ENCODE results near the gene TPSAB1. TPM values are rescaled to one million over a fixed set of nuclear protein-coding genes. Genes with fewer than 3 reads are reported as not detected.

TPSAB1 gene
- not detected in 2 replicates for total RNA-seq

GRCh38 chr16:1240436-1240835 is at the start of gene TPSAB1:
Gene TPSAB1, plus strand, starts transcription at chr16:1240705. Its CDS starts 234 bp downstream, at chr16:1240939.

GRCh38 chr16:1225051-1225451 is 15.5 kb upstream of the TPSAB1 start, which contains the start of gene TPSG1:
Gene TPSG1, minus strand, starts transcription at chr16:1225268. Its CDS starts 16 bp downstream, at chr16:1225252.

GRCh38 chr16:1230084-1230470 is 10.4 kb upstream of the TPSAB1 start, which contains the start of gene TPSB2:
Gene TPSB2, minus strand, starts transcription at chr16:1230184. Its CDS starts 233 bp downstream, at chr16:1229951.

GRCh38 chr16:1255276-1256122 is 15.0 kb downstream of the TPSAB1 start, which contains the start of gene TPSD1:
Gene TPSD1, plus strand, starts transcription at chr16:1256069. Its CDS starts 212 bp downstream, at chr16:1256281.

Other genes starting within 250 kb of the TPSAB1 start
- not detected in 2 replicates for gene SSTR5, start 168.0 kb upstream of the TPSAB1 start, total RNA-seq
- gene C1QTNF8, start 144.5 kb upstream of the TPSAB1 start, total RNA-seq: not detected in 2 replicates
- gene CACNA1H, start 87.6 kb upstream of the TPSAB1 start, total RNA-seq: 0.07 TPM in 1 of 2 replicates, not detected in the other
- gene TPSG1, start 15.4 kb upstream of the TPSAB1 start, total RNA-seq: not detected in 2 replicates
- gene TPSB2, start 10.5 kb upstream of the TPSAB1 start, total RNA-seq: not detected in 2 replicates
- gene TPSD1, start 15.4 kb downstream of the TPSAB1 start, total RNA-seq: not detected in 2 replicates
- gene UBE2I, start 68.9 kb downstream of the TPSAB1 start, total RNA-seq: 44.8 and 80.6 TPM in 2 replicates
- 0.34 and 0.78 TPM in 2 replicates for gene BAIAP3, start 92.9 kb downstream of the TPSAB1 start, total RNA-seq
- 63.9 and 84.4 TPM in 2 replicates for gene TSR3, start 111.2 kb downstream of the TPSAB1 start, total RNA-seq
- 23.9 and 47.1 TPM in 2 replicates for gene GNPTG, start 111.2 kb downstream of the TPSAB1 start, total RNA-seq
- gene UNKL, start 174.0 kb downstream of the TPSAB1 start, total RNA-seq: 3.4 and 10.1 TPM in 2 replicates
- 16.6 and 28.0 TPM in 2 replicates for gene UQCC4, start 180.0 kb downstream of the TPSAB1 start, total RNA-seq
- not detected in 2 replicates for gene PERCC1, start 190.4 kb downstream of the TPSAB1 start, total RNA-seq
- under 0.01 and 0.57 TPM in 2 replicates for gene CCDC154, start 203.9 kb downstream of the TPSAB1 start, total RNA-seq
- 61.9 and 142 TPM in 2 replicates for gene CLCN7, start 234.3 kb downstream of the TPSAB1 start, total RNA-seq
- gene PTX4, start 248.2 kb downstream of the TPSAB1 start, total RNA-seq: not detected in 2 replicates

Measured in nasal cavity respiratory epithelium epithelial cell of viscerocranial mucosa (primary cell).